GM12873 (cell line): ENCODE data around the gene PLA2G2D.

Experiments used
- CTCF ChIP-seq: IDR thresholded peaks from 2 replicates; pipeline ENCODE4 v1.5.1; 2012; ENCODE audit warnings: low read depth, mild to moderate bottlenecking, moderate library complexity, low read length, control low read depth; ENCODE audit not compliant: insufficient read depth; ENCODE audit errors: missing control alignments

The PLA2G2D gene

GRCh38 chr1:20110679-20111078, 8.7 kb downstream of the PLA2G2D start:
- no peak for TF ChIP-seq CTCF

- TF ChIP-seq CTCF: peak; percentile 38
Observed at GRCh38 chr1:20109223-20109856, 10.0 kb downstream of the PLA2G2D start.

GRCh38 chr1:20108366-20109123, 10.8 kb downstream of the PLA2G2D start:
- no peak for TF ChIP-seq CTCF

- TF ChIP-seq CTCF: no peak
Observed at GRCh38 chr1:20107796-20108195, 11.5 kb downstream of the PLA2G2D start.

GRCh38 chr1:20107351-20107750, 12.0 kb downstream of the PLA2G2D start:
- TF ChIP-seq CTCF: no peak

GRCh38 chr1:20105856-20106255, 13.5 kb downstream of the PLA2G2D start:
- no peak for TF ChIP-seq CTCF

GRCh38 chr1:20102875-20103274, 16.5 kb downstream of the PLA2G2D start:
- TF ChIP-seq CTCF: no peak
